A549 (cell line): ENCODE data around the gene HEATR5B. TPM values are rescaled to one million over a fixed set of nuclear protein-coding genes. Genes with fewer than 3 reads are reported as not detected.

ENCODE experiments used
- ATAC-seq, 2 experiments: fragments of 200-7000 bp in 1 of 2; fragments of >200 bp in 1 of 2; cut with Nextera tagmentation in 1 of 2; cut with Tn5 transposase in 1 of 2; 3 replicates each; pipeline versions ENCODE4 v1.8.0 to v1.9.1; 2018 to 2020; ENCODE audit warnings: mild to moderate bottlenecking in 1 of 2, moderate library complexity in 1 of 2
- CTCF ChIA-PET: fragments of 300-600 bp; sonication (Branson Sonifier 250); formaldehyde crosslinking; extraction: SDS; loops from one replicate; lab custom pipeline; 2021; ENCODE audit warnings: antibody characterized with exemption, inconsistent platforms; lab: Yijun Ruan, JAX
- POLR2A ChIA-PET: fragments of 350-600 bp; formaldehyde crosslinking; extraction: SDS; loops from one replicate; lab custom pipeline; 2021; ENCODE audit warnings: antibody characterized with exemption, inconsistent platforms; lab: Yijun Ruan, JAX
- DNase-seq, 2 experiments: peaks; one replicate each; pipeline versions ENCODE4 v3.0.0 to v3.0.0-alpha.2; 2011 to 2016; ENCODE audit warnings: low read depth in 1 of 2, low spot score in 1 of 2
- FAIRE-seq: peaks from 2 replicates; lab custom pipeline; 2011; peaks lifted over from hg19 to GRCh38; lab: Jason Lieb, UNC
- H3K27ac ChIP-seq, 2 experiments: fragments of >200 bp; sonication (Bioruptor Twin); formaldehyde crosslinking; 3 replicates each; pipeline ENCODE4 v1.5.1; 2016 to 2017
- H3K4me1 ChIP-seq: fragments of >200 bp; sonication (Bioruptor Twin); formaldehyde crosslinking; 3 replicates; pipeline ENCODE4 v1.6.1; 2016
- H3K4me2 ChIP-seq: fragments of >200 bp; sonication (Bioruptor Twin); formaldehyde crosslinking; 3 replicates; pipeline ENCODE4 v1.6.1; 2016
- H3K4me3 ChIP-seq: fragments of >200 bp; sonication (Bioruptor Twin); formaldehyde crosslinking; 3 replicates; pipeline ENCODE4 v1.5.1; 2016
- H3K9me3 ChIP-seq: fragments of >200 bp; sonication (Bioruptor Twin); formaldehyde crosslinking; 3 replicates; pipeline ENCODE4 v1.6.1; 2016
- BHLHE40 ChIP-seq: IDR thresholded peaks from 2 replicates; pipeline ENCODE4 v1.6.1; 2012; ENCODE audit warnings: low read depth, low read length, inconsistent platforms
- CBX2 ChIP-seq: fragments of 200-600 bp; sonication (generic); IDR thresholded peaks from 2 replicates; pipeline ENCODE4 v1.6.1; 2016; ENCODE audit warnings: low read depth, mild to moderate bottlenecking, borderline replicate concordance
- CBX8 ChIP-seq: fragments of 200-600 bp; sonication (generic); IDR thresholded peaks from 2 replicates; pipeline ENCODE4 v1.6.1; 2016
- CEBPB ChIP-seq, 2 experiments: fragments of >200 bp in 1 of 2; sonication (Bioruptor Twin) in 1 of 2; formaldehyde crosslinking in 1 of 2; IDR thresholded peaks; 2 replicates each; pipeline ENCODE4 v1.6.1; 2012 to 2016
- CHD2 ChIP-seq: fragments of 150-350 bp; IDR thresholded peaks from 2 replicates; pipeline ENCODE4 v1.6.1; 2014; ENCODE audit warnings: low read length; ENCODE audit not compliant: partially characterized antibody
- FOSB ChIP-seq: fragments of 250-450 bp; sonication (Bioruptor Pico); IDR thresholded peaks from 2 replicates; pipeline ENCODE4 v1.5.0; 2020; ENCODE audit warnings: mild to moderate bottlenecking, moderate library complexity
- HOXB5 ChIP-seq: fragments of 250-450 bp; sonication (Bioruptor Pico); IDR thresholded peaks from 2 replicates; pipeline ENCODE4 v1.5.0; 2020; ENCODE audit warnings: mild to moderate bottlenecking, moderate library complexity
- JUNB ChIP-seq: fragments of >200 bp; sonication (Bioruptor Twin); formaldehyde crosslinking; IDR thresholded peaks from 2 replicates; pipeline ENCODE4 v1.6.1; 2016
- KDM1A ChIP-seq: fragments of 200-600 bp; sonication (generic); IDR thresholded peaks from 2 replicates; pipeline ENCODE4 v1.6.1; 2016; ENCODE audit warnings: low read depth, mild to moderate bottlenecking
- KDM5A ChIP-seq: fragments of 200-600 bp; sonication (generic); IDR thresholded peaks from 2 replicates; pipeline ENCODE4 v1.6.1; 2016; ENCODE audit warnings: antibody characterized with exemption, mild to moderate bottlenecking
- MAZ ChIP-seq: fragments of 150-350 bp; IDR thresholded peaks from 2 replicates; pipeline ENCODE4 v1.6.1; 2014; ENCODE audit warnings: antibody characterized with exemption, low read depth, low read length, borderline replicate concordance
- NPAS2 ChIP-seq: fragments of 250-450 bp; sonication (Bioruptor Pico); IDR thresholded peaks from 2 replicates; pipeline ENCODE4 v1.8.0; 2022; ENCODE audit warnings: mild to moderate bottlenecking, moderate library complexity, borderline replicate concordance
- PHF8 ChIP-seq: fragments of 200-600 bp; sonication (generic); IDR thresholded peaks from 2 replicates; pipeline ENCODE4 v1.6.1; 2016; ENCODE audit warnings: low read depth, mild to moderate bottlenecking, antibody characterized with exemption, moderate library complexity, borderline replicate concordance
- RARB ChIP-seq: fragments of 250-450 bp; sonication (Bioruptor Pico); IDR thresholded peaks from 2 replicates; pipeline ENCODE4 v1.8.0; 2021; ENCODE audit warnings: mild to moderate bottlenecking, moderate library complexity
- RCOR1 ChIP-seq: fragments of 150-350 bp; IDR thresholded peaks from 2 replicates; pipeline ENCODE4 v1.6.1; 2014; ENCODE audit warnings: antibody characterized with exemption, low read length, low read depth
- RNF2 ChIP-seq: fragments of 200-600 bp; sonication (generic); IDR thresholded peaks from 2 replicates; pipeline ENCODE4 v1.6.1; 2016; ENCODE audit warnings: low read depth, mild to moderate bottlenecking, antibody characterized with exemption, moderate library complexity, borderline replicate concordance
- ZNF302 ChIP-seq: fragments of 250-450 bp; sonication (Bioruptor Pico); IDR thresholded peaks from 2 replicates; pipeline ENCODE4 v1.9.0; 2021; ENCODE audit warnings: inconsistent platforms, mild to moderate bottlenecking, moderate library complexity
- WGBS: methylation state at CpG from one replicate; pipeline ENCODE4 v1.1.6; 2017; ENCODE audit errors: missing lambda C conversion rate; 5-methylcytosine and 5-hydroxymethylcytosine counted together
- polyA plus RNA-seq, 4 experiments: library from polyadenylated mRNA; depleted of rRNA in 3 of 4; stranded (reverse); fragments of >200 nt; fragmentation: RNase III in 1 of 4; extraction: RNeasy Plus Mini Kit Qiagen cat#74134 plus additional on column Dnase treatment in 1 of 4; gene quantifications; 2 replicates in 3 of 4; 3 replicates in 1 of 4; pipeline ENCODE4 v1.2.3, GENCODE V29; 2011 to 2017
- TF ChIP-seq, protein P1 (sequence below): IDR thresholded peaks from 2 replicates; pipeline ENCODE4 v1.6.1; 2012
- TF ChIP-seq, protein P2 (sequence below): fragments of 250-450 bp; sonication (Bioruptor Pico); IDR thresholded peaks from 2 replicates; pipeline ENCODE4 v1.5.0; 2020; ENCODE audit warnings: low read depth, mild to moderate bottlenecking, moderate library complexity
- TF ChIP-seq, protein P3 (sequence below): IDR thresholded peaks from 2 replicates; pipeline ENCODE4 v1.6.1; 2012; ENCODE audit warnings: low read depth, borderline replicate concordance
- TF ChIP-seq, protein P4 (sequence below): fragments of >200 bp; sonication (Bioruptor Twin); formaldehyde crosslinking; IDR thresholded peaks from 3 replicates; pipeline ENCODE4 v1.5.1; 2016

Gene HEATR5B
- polyA plus RNA-seq, 2 of the 4 experiments (the other 2 are of a cell fraction): 8.4 to 26.1 TPM

DNA sequence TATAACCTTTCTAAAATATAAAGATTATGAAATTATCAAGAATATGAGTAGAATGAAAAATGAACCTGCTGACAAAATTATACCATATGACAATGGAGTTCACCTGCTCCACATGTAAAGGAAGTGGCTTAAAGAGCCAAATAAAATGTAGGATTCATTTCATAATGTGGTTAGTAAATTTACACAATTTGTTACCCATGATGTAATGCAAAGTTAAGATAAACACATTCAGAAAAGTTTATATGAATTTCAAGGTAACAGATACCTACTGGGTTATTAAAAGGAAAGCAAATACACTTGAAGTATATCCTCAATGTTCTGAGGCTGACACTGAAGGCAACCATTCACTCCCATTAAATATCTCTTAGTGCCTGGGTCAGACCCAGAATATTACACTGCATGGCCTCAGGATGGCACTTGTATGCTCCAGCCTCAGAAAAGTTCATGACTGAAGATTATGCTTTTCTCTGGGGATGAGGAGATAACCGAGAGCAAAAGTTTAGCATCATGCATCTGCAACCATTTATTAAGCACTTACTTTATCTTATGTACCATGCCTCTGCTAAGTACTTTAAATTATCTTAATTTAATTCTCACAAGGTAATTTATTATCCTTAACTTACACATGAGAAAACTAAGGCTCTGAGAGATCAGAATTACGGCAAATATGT lies 124.0 kb downstream of the HEATR5B start:
- peak; percentile 69 to 73; a peak in 4 of 6 replicates for ATAC-seq
- FAIRE-seq: peak; percentile 65
- DNase-seq: no peak
- H3K4me3 ChIP-seq: no peak overlapping the region
- H3K4me2 ChIP-seq: no peak overlapping the region
- TF ChIP-seq BHLHE40 (no peak), CEBPB (IDR thresholded peaks at IDR 0.05) (no peak), CBX8 (no peak), KDM5A (no peak), FOSB (CRISPR knock-in tag) (no peak), RARB (no peak), JUNB (no peak), KDM1A (no peak), HOXB5 (CRISPR knock-in tag) (no peak), NPAS2 (CRISPR knock-in tag) (no peak), MAZ (no peak), PHF8 (no peak), CHD2 (no peak)
- TF ChIP-seq, protein P1, sequence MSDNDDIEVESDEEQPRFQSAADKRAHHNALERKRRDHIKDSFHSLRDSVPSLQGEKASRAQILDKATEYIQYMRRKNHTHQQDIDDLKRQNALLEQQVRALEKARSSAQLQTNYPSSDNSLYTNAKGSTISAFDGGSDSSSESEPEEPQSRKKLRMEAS: no peak
- TF ChIP-seq, protein P2, sequence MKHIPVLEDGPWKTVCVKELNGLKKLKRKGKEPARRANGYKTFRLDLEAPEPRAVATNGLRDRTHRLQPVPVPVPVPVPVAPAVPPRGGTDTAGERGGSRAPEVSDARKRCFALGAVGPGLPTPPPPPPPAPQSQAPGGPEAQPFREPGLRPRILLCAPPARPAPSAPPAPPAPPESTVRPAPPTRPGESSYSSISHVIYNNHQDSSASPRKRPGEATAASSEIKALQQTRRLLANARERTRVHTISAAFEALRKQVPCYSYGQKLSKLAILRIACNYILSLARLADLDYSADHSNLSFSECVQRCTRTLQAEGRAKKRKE (CRISPR knock-in tag): no peak
- TF ChIP-seq, protein P3, sequence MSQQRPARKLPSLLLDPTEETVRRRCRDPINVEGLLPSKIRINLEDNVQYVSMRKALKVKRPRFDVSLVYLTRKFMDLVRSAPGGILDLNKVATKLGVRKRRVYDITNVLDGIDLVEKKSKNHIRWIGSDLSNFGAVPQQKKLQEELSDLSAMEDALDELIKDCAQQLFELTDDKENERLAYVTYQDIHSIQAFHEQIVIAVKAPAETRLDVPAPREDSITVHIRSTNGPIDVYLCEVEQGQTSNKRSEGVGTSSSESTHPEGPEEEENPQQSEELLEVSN: no peak
- TF ChIP-seq, protein P4, sequence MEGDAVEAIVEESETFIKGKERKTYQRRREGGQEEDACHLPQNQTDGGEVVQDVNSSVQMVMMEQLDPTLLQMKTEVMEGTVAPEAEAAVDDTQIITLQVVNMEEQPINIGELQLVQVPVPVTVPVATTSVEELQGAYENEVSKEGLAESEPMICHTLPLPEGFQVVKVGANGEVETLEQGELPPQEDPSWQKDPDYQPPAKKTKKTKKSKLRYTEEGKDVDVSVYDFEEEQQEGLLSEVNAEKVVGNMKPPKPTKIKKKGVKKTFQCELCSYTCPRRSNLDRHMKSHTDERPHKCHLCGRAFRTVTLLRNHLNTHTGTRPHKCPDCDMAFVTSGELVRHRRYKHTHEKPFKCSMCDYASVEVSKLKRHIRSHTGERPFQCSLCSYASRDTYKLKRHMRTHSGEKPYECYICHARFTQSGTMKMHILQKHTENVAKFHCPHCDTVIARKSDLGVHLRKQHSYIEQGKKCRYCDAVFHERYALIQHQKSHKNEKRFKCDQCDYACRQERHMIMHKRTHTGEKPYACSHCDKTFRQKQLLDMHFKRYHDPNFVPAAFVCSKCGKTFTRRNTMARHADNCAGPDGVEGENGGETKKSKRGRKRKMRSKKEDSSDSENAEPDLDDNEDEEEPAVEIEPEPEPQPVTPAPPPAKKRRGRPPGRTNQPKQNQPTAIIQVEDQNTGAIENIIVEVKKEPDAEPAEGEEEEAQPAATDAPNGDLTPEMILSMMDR: no peak
- TF ChIP-seq, all 56 proteins: peak for 0
- ChIA-PET POLR2A (interaction anchor here (0.6 kb wide), 1 partner anchor 24 kb away, joined by 3 read pairs; no protein-coding TSS in a partner anchor), CTCF (no interaction called here)
- Histone ChIP-seq H3K27ac (no peak overlapping the region), H3K9me3 (no peaks in the 10 kb centered on the region), H3K4me1 (peaks cover 17% of the 10 kb centered on the region)
- WGBS: 92% methylated on average over 2 of the region's 2 CpGs

GRCh38 chr2:36954977-36955607 lies 129.1 kb downstream of the HEATR5B start:
- no peak overlapping the region for H3K4me2 ChIP-seq
- ATAC-seq (no peak), FAIRE-seq (no peak), DNase-seq (no peak)
- H3K4me1 ChIP-seq: peaks cover 27% of the 10 kb centered on the region
- no peak overlapping the region for H3K27ac ChIP-seq
- ChIA-PET POLR2A (no interaction called here), CTCF (no interaction called here)
- 81% methylated on average over 6 of the region's 6 CpGs for WGBS
- H3K9me3 ChIP-seq: no peaks in the 10 kb centered on the region
- H3K4me3 ChIP-seq: no peak overlapping the region
- TF ChIP-seq RNF2 (no peak), RCOR1 (no peak), JUNB (no peak), ZNF302 (CRISPR knock-in tag) (no peak), NPAS2 (CRISPR knock-in tag) (no peak), CBX2 (no peak), CBX8 (no peak), MAZ (no peak)
- TF ChIP-seq, protein P2 (CRISPR knock-in tag): no peak
- TF ChIP-seq, all 56 proteins: peak for 0
